Astrocyte (in vitro differentiated cells and primary cell): Measurements from ENCODE around the gene IP6K3.

ENCODE experiments used
- EZH2 ChIP-seq: IDR thresholded peaks from 2 replicates; pipeline ENCODE4 v1.6.1; 2012; ENCODE audit warnings: mild to moderate bottlenecking, low read length, inconsistent platforms; ENCODE audit not compliant: insufficient read depth
- TF ChIP-seq, protein P1 (sequence below): IDR thresholded peaks from 2 replicates; pipeline ENCODE4 v1.5.1; 2011; ENCODE audit warnings: low read depth, mild to moderate bottlenecking, inconsistent platforms, low read length, moderate library complexity; ENCODE audit not compliant: insufficient read depth

DNA sequence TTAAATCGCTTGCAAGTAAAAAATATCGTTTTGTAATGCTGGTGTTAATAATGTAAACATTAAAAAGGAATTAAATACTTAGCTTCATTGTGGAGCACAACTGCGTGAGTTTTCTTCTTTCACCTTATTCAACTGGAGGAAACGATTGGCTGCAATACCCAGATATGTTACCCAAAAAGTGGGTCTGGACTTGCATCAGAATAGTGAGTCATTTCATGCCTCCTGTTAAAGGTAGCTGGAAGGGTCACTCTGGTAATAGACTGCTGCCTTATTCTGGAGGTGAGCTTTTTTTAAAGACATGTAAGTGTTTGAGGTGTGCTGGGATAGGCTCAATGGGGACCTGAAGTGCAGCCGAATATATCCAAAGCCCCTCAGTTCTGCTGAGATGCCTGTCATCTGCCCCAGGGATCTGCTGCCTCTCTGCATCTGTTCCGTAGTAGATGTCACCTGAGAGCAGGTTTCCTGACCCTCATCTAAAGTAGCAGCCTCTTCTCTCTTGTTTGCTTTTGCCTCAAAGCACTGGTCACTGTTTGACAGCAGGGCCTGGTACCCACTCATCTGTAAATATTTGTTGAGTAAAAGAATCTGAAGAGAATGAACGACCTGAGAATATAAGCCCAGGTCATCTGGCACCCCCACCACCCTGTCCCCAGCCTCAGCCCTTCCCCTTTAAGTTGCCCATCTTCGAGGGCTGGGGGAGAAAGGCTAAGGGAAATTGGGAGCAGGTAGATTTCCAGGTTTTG, 29.6 kb downstream of the IP6K3 start:
- TF ChIP-seq, protein P1, sequence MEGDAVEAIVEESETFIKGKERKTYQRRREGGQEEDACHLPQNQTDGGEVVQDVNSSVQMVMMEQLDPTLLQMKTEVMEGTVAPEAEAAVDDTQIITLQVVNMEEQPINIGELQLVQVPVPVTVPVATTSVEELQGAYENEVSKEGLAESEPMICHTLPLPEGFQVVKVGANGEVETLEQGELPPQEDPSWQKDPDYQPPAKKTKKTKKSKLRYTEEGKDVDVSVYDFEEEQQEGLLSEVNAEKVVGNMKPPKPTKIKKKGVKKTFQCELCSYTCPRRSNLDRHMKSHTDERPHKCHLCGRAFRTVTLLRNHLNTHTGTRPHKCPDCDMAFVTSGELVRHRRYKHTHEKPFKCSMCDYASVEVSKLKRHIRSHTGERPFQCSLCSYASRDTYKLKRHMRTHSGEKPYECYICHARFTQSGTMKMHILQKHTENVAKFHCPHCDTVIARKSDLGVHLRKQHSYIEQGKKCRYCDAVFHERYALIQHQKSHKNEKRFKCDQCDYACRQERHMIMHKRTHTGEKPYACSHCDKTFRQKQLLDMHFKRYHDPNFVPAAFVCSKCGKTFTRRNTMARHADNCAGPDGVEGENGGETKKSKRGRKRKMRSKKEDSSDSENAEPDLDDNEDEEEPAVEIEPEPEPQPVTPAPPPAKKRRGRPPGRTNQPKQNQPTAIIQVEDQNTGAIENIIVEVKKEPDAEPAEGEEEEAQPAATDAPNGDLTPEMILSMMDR = no peak
- TF ChIP-seq EZH2 = no peak
